NT2/D1 (cell line): Measurements from ENCODE around the gene GALNT12.

Source experiments
- SUZ12 ChIP-seq: IDR thresholded peaks from 2 replicates; pipeline ENCODE4 v1.6.1; 2011; ENCODE audit not compliant: insufficient read length, insufficient read depth; ENCODE audit errors: extremely low read depth
- YY1 ChIP-seq: IDR thresholded peaks from 2 replicates; pipeline ENCODE4 v1.6.1; 2011; ENCODE audit not compliant: insufficient read length, insufficient read depth

- TF ChIP-seq SUZ12 (no peak), YY1 (no peak)
These were observed 84.8 kb downstream of the GALNT12 start for GRCh38 chr9:98892288-98892687.
